Measurements from ENCODE around the gene SNRNP70. TPM values are rescaled to one million over a fixed set of nuclear protein-coding genes. Genes with fewer than 3 reads are reported as not detected.
A peak's percentile ranks its signal among the peaks of the same experiment; 100 is the strongest.

The SNRNP70 gene
- total and polyA plus RNA-seq, 9 donors = 133 to 366 (median 252) TPM

- intact Hi-C loops (cut with DNase I) = no loop called here
- peak; percentile 56 to 79 (median 72) for DNase-seq
- 2 to 6% (median 3%) methylated on average over 38 of the region's 38 CpGs for WGBS, 3 donors
- Histone ChIP-seq H3K4me1 (ENCODE audit: insufficient read depth) (peaks cover 2% of the 10 kb centered on the region), H3K36me3 (no peaks in the 10 kb centered on the region), H3K9me3 (no peaks in the 10 kb centered on the region), H3K4me3 (peak within 1 kb of the TSS; percentile 33), H3K27me3 (no peaks in the 10 kb centered on the region), H3K27ac (no peak within 1 kb of the TSS)
- TF ChIP-seq CTCF (IDR thresholded peaks at IDR 0.05) (no peak), EP300 (IDR thresholded peaks at IDR 0.05) (no peak), POLR2A (IDR thresholded peaks at IDR 0.05) (no peak)
Measured at GRCh38 chr19:49057636-49058234, 27.5 kb upstream of the SNRNP70 start, which contains the start of gene CGB7. Gene CGB7 (minus strand): TSS chr19:49057749. CDS start chr19:49055375, 2,374 bp downstream.

- H3K27me3 ChIP-seq = no peaks in the 10 kb centered on the region
- no peak overlapping the region for H3K27ac ChIP-seq
- intact Hi-C loops (cut with DNase I) = no loop called here
- H3K4me3 ChIP-seq = no peak overlapping the region
- H3K36me3 ChIP-seq = no peaks in the 10 kb centered on the region
- H3K9me3 ChIP-seq = no peaks in the 10 kb centered on the region
- no peak for DNase-seq
- TF ChIP-seq EP300 (IDR thresholded peaks at IDR 0.05) = no peak
- no peak for TF ChIP-seq CTCF (IDR thresholded peaks at IDR 0.05)
- 29 to 46% (median 45%) methylated on average over 10 of the region's 10 CpGs for whole genome bisulfite sequencing, 3 donors
- peaks cover 2% of the 10 kb centered on the region for H3K4me1 ChIP-seq (ENCODE audit: insufficient read depth)
Measured at GRCh38 chr19:49058562-49058961, 26.7 kb upstream of the SNRNP70 start.

GRCh38 chr19:49059053-49059452, 26.2 kb upstream of the SNRNP70 start:
- Histone ChIP-seq H3K36me3 (no peaks in the 10 kb centered on the region), H3K9me3 (no peaks in the 10 kb centered on the region), H3K27ac (no peak overlapping the region), H3K27me3 (no peaks in the 10 kb centered on the region), H3K4me1 (ENCODE audit: insufficient read depth) (peaks cover 2% of the 10 kb centered on the region), H3K4me3 (no peak overlapping the region)
- intact Hi-C loops (cut with DNase I) = no loop called here
- TF ChIP-seq EP300 (IDR thresholded peaks at IDR 0.05) = no peak
- WGBS, 3 donors = 25 to 36% (median 30%) methylated on average over 9 of the region's 9 CpGs
- no peak for DNase-seq

- Histone ChIP-seq H3K9me3 (no peaks in the 10 kb centered on the region), H3K27me3 (no peaks in the 10 kb centered on the region), H3K27ac (no peak overlapping the region), H3K4me1 (ENCODE audit: insufficient read depth) (peaks cover 4% of the 10 kb centered on the region), H3K36me3 (no peaks in the 10 kb centered on the region), H3K4me3 (no peak overlapping the region)
- TF ChIP-seq POLR2A (IDR thresholded peaks at IDR 0.05) (no peak), CTCF (IDR thresholded peaks at IDR 0.05) (no peak), EP300 (IDR thresholded peaks at IDR 0.05) (no peak)
- WGBS, 3 donors = 87 to 100% (median 94%) methylated on average over 2 of the region's 2 CpGs
- intact Hi-C loops (cut with DNase I) = no loop called here
- no peak for DNase-seq
Measured at GRCh38 chr19:49061000-49061399, 24.3 kb upstream of the SNRNP70 start.

GRCh38 chr19:49061445-49061844, 23.8 kb upstream of the SNRNP70 start:
- no peaks in the 10 kb centered on the region for H3K9me3 ChIP-seq
- H3K4me1 ChIP-seq (ENCODE audit: insufficient read depth) = peaks cover 4% of the 10 kb centered on the region
- no peak overlapping the region for H3K27ac ChIP-seq
- no peak for TF ChIP-seq CTCF (IDR thresholded peaks at IDR 0.05)
- TF ChIP-seq POLR2A (IDR thresholded peaks at IDR 0.05) = no peak
- no peak for TF ChIP-seq EP300 (IDR thresholded peaks at IDR 0.05)
- 81 to 87% (median 82%) methylated on average over 25 of the region's 25 CpGs for WGBS, 3 donors
- DNase-seq = no peak
- no peaks in the 10 kb centered on the region for H3K36me3 ChIP-seq
- no peak overlapping the region for H3K4me3 ChIP-seq
- H3K27me3 ChIP-seq = no peaks in the 10 kb centered on the region
- intact Hi-C loops (cut with DNase I) = no loop called here

All from ovary (tissue), 9 donors.